ENCODE measurements around the gene EMX2. TPM values are rescaled to one million over a fixed set of nuclear protein-coding genes. Genes with fewer than 3 reads are reported as not detected.
A peak's percentile ranks its signal among the peaks of the same experiment; 100 is the strongest.

EMX2 gene
- polyA plus RNA-seq, 3 donors: not detected

DNA sequence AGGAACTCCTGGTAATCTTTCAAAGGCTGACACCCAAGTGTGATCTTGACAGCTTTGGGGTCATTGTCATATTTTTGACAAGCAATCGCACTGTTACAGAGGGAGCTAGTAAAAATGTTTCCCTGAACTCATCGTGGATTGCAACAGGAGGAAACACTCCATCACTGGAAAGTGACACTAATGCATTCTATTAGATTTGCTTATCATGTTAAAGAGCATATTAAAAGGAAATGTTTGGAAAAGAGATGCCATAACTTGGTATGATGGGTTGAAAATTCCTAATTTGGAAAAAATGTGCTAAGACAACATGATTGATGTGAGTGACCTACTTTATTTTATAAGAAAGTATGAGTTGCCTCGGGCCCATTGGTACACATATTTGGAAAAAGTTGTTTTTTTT is 22.7 kb upstream of the EMX2 start:
- H3K27ac ChIP-seq (ENCODE audit: low read depth in 1 of 2, low read length in 2 of 2): no peak overlapping the region
- no peak for DNase-seq
- H3K9ac ChIP-seq (ENCODE audit: insufficient read depth, low read length, poor library complexity, severe bottlenecking): no peak overlapping the region
- H3K4me2 ChIP-seq (replicated peaks; ENCODE audit: extremely low read depth, low read length, poor library complexity, severe bottlenecking): no peak overlapping the region
- H2AFZ ChIP-seq (ENCODE audit: insufficient read depth, low read depth, low read length, poor library complexity, severe bottlenecking): no peak overlapping the region
- intact Hi-C loops (cut with micrococcal nuclease): no loop called here
- H4K20me1 ChIP-seq (ENCODE audit: insufficient read depth, low read length): no peaks in the 10 kb centered on the region
- no peak overlapping the region for H3K4me3 ChIP-seq (replicated peaks in 1 of 3; ENCODE audit: low read depth in 2 of 3, low read length in 3 of 3)
- H3K27me3 Mint-ChIP-seq (ENCODE audit: low read depth in 3 of 3): peaks cover 32 to 61% (median 36%) of the 10 kb centered on the region in 3 donors
- H3K9me3 ChIP-seq (replicated peaks in 1 of 2; ENCODE audit: control insufficient read depth in 1 of 2, insufficient read depth in 1 of 2, low read length in 2 of 2): no peaks in the 10 kb centered on the region
- no peaks in the 10 kb centered on the region for H3K36me3 ChIP-seq (replicated peaks in 1 of 2; ENCODE audit: control insufficient read depth in 1 of 2, insufficient read depth in 2 of 2, low read length in 2 of 2)
- TF ChIP-seq, protein P1, sequence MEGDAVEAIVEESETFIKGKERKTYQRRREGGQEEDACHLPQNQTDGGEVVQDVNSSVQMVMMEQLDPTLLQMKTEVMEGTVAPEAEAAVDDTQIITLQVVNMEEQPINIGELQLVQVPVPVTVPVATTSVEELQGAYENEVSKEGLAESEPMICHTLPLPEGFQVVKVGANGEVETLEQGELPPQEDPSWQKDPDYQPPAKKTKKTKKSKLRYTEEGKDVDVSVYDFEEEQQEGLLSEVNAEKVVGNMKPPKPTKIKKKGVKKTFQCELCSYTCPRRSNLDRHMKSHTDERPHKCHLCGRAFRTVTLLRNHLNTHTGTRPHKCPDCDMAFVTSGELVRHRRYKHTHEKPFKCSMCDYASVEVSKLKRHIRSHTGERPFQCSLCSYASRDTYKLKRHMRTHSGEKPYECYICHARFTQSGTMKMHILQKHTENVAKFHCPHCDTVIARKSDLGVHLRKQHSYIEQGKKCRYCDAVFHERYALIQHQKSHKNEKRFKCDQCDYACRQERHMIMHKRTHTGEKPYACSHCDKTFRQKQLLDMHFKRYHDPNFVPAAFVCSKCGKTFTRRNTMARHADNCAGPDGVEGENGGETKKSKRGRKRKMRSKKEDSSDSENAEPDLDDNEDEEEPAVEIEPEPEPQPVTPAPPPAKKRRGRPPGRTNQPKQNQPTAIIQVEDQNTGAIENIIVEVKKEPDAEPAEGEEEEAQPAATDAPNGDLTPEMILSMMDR (IDR thresholded peaks at IDR 0.05): no peak
- no peaks in the 10 kb centered on the region for H3K4me1 ChIP-seq (ENCODE audit: control insufficient read depth in 1 of 2, insufficient read depth in 2 of 2, low read length in 2 of 2)
- peaks cover 22 to 57% of the 10 kb centered on the region in 2 donors for H3K27me3 ChIP-seq (ENCODE audit: control insufficient read depth in 2 of 2, insufficient read depth in 2 of 2, low read length in 2 of 2)
- no peaks in the 10 kb centered on the region for H3K36me3 Mint-ChIP-seq
- no peaks in the 10 kb centered on the region for H3K4me1 Mint-ChIP-seq
- no peak overlapping the region for H3K27ac Mint-ChIP-seq
- peaks cover 0 to 3% (median 0%) of the 10 kb centered on the region in 7 donors for H3K9me3 Mint-ChIP-seq
- no peaks in the 10 kb centered on the region for H3K79me2 ChIP-seq (ENCODE audit: insufficient read depth, low read length)
- WGBS (ENCODE audit: insufficient coverage): no CpG with 5 or more reads among the region's 3 CpGs
- H3K4me3 Mint-ChIP-seq: no peak overlapping the region

DNA sequence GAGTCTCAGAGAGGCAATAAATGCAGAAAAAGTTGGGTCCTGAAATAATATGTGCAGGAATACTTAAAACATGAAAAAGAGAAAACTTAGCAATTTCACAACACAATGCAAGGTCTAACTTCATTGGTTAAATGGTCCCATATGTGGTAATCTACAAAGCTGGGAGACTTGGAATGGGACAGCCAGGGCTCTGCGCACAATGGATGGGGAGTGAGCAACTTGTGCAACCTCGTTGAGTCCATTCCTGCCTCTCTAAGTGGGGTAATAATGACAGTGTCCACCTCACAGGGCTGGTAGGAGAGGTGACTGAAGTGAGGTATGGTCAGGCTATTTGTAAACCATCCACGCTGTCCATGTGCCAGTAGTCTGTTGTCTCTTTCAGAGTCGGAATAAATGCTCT is 11.8 kb upstream of the EMX2 start:
- H3K4me1 Mint-ChIP-seq: peaks cover 9% of the 10 kb centered on the region
- 58% methylated on average over 2 of the region's 4 CpGs for WGBS (ENCODE audit: insufficient coverage)
- H3K4me3 ChIP-seq (replicated peaks in 1 of 3; ENCODE audit: low read depth in 2 of 3, low read length in 3 of 3): no peak overlapping the region
- H3K4me2 ChIP-seq (replicated peaks; ENCODE audit: extremely low read depth, low read length, poor library complexity, severe bottlenecking): no peak overlapping the region
- no peaks in the 10 kb centered on the region for H3K36me3 ChIP-seq (replicated peaks in 1 of 2; ENCODE audit: control insufficient read depth in 1 of 2, insufficient read depth in 2 of 2, low read length in 2 of 2)
- no peak overlapping the region for H2AFZ ChIP-seq (ENCODE audit: insufficient read depth, low read depth, low read length, poor library complexity, severe bottlenecking)
- H3K27me3 Mint-ChIP-seq (ENCODE audit: low read depth in 3 of 3): peaks cover 78 to 87% (median 80%) of the 10 kb centered on the region in 3 donors
- no peak for DNase-seq
- H3K4me1 ChIP-seq (ENCODE audit: control insufficient read depth in 1 of 2, insufficient read depth in 2 of 2, low read length in 2 of 2): peaks cover 7% of the 10 kb centered on the region in 2 donors
- peaks cover 81 to 94% of the 10 kb centered on the region in 2 donors for H3K27me3 ChIP-seq (ENCODE audit: control insufficient read depth in 2 of 2, insufficient read depth in 2 of 2, low read length in 2 of 2)
- peak overlapping the region in 1 of 2 donors; percentile 64 for H3K4me3 Mint-ChIP-seq
- intact Hi-C loops (cut with micrococcal nuclease): no loop called here
- H3K27ac ChIP-seq (ENCODE audit: low read depth in 1 of 2, low read length in 2 of 2): no peak overlapping the region
- H3K9me3 ChIP-seq (replicated peaks in 1 of 2; ENCODE audit: control insufficient read depth in 1 of 2, insufficient read depth in 1 of 2, low read length in 2 of 2): peaks cover 0 to 44% of the 10 kb centered on the region in 2 donors
- no peaks in the 10 kb centered on the region for H4K20me1 ChIP-seq (ENCODE audit: insufficient read depth, low read length)
- peaks cover 0 to 21% (median 4%) of the 10 kb centered on the region in 7 donors for H3K9me3 Mint-ChIP-seq
- no peak overlapping the region for H3K9ac ChIP-seq (ENCODE audit: insufficient read depth, low read length, poor library complexity, severe bottlenecking)
- H3K36me3 Mint-ChIP-seq: no peaks in the 10 kb centered on the region
- TF ChIP-seq, protein P1 (IDR thresholded peaks at IDR 0.05): no peak
- no peak overlapping the region for H3K27ac Mint-ChIP-seq
- no peaks in the 10 kb centered on the region for H3K79me2 ChIP-seq (ENCODE audit: insufficient read depth, low read length)

Data from CD14-positive monocyte (primary cell).